Endothelial cell of umbilical vein (primary cell): ENCODE measurements around the gene AQP10. TPM values are rescaled to one million over a fixed set of nuclear protein-coding genes. Genes with fewer than 3 reads are reported as not detected.
"Not testable (repeated sequence)": the region's sequence is repeated elsewhere in the genome, so short reads cannot be mapped to it uniquely, and the experiment has no call there.

Experiments used
- BruUV-seq: library from RNA; stranded (reverse); fragments of 400-500 nt; replicated peaks from 2 replicates; lab custom pipeline; 2021; lab: Mats Ljungman, UMichigan
- CTCF ChIA-PET: fragments of 300-600, 350-600 bp; sonication (Branson Sonifier 250); formaldehyde crosslinking; loops from one replicate; lab custom pipeline; 2021; ENCODE audit warnings: antibody characterized with exemption, inconsistent platforms; lab: Charles Lee
- POLR2A ChIA-PET: fragments of 300-600, 350-600 bp; sonication (Branson Sonifier 250); formaldehyde crosslinking; loops from one replicate; lab custom pipeline; 2021; ENCODE audit warnings: antibody characterized with exemption, inconsistent platforms; lab: Charles Lee
- DNase-seq: peaks from one replicate; pipeline ENCODE4 v3.0.0-alpha.2; 2011; ENCODE audit warnings: low read depth, low spot score
- FAIRE-seq: peaks from 2 replicates; lab custom pipeline; 2011; peaks lifted over from hg19 to GRCh38; lab: Jason Lieb, UNC
- H2AFZ ChIP-seq: 2 replicates; pipeline ENCODE4 v1.6.0; 2012; ENCODE audit warnings: low read depth, low read length, control low read depth, inconsistent platforms
- H3K27ac ChIP-seq: 2 replicates; pipeline ENCODE4 v1.5.1; 2011; ENCODE audit warnings: low read depth, mild to moderate bottlenecking, control low read depth, low read length, moderate library complexity; ENCODE audit not compliant: insufficient read depth
- H3K27me3 ChIP-seq, 2 experiments: 2 replicates each; pipeline versions ENCODE4 v1.6.0 to v1.6.1; 2011; ENCODE audit warnings: low read length in 2 of 2, mixed read lengths in 1 of 2; ENCODE audit not compliant: control insufficient read depth in 2 of 2, insufficient read depth in 2 of 2
- H3K36me3 ChIP-seq, 2 experiments: 2 replicates in 1 of 2; 3 replicates in 1 of 2; pipeline ENCODE4 v1.5.1; 2011; ENCODE audit warnings: low read length in 2 of 2, mild to moderate bottlenecking in 1 of 2, moderate library complexity in 1 of 2; ENCODE audit not compliant: control insufficient read depth in 2 of 2, insufficient read depth in 2 of 2; ENCODE audit errors: extremely low read depth in 1 of 2
- H3K4me1 ChIP-seq: 3 replicates; pipeline ENCODE4 v1.5.1; 2011; ENCODE audit warnings: mild to moderate bottlenecking, low read length; ENCODE audit not compliant: control insufficient read depth, insufficient read depth; ENCODE audit errors: extremely low read depth
- H3K4me2 ChIP-seq: 2 replicates; pipeline ENCODE4 v1.6.1; 2011; ENCODE audit warnings: low read length, control low read depth, mixed read lengths; ENCODE audit not compliant: insufficient read depth
- H3K4me3 ChIP-seq, 3 experiments: fragments of 200-600 bp in 1 of 3; sonication (generic), shearing (Covaris generic) in 1 of 3; replicated peaks in 1 of 3; 2 replicates each; pipeline ENCODE4 v1.5.1; 2011 to 2016; ENCODE audit warnings: control low read depth in 3 of 3, low read length in 3 of 3, mild to moderate bottlenecking in 2 of 3, inconsistent platforms in 1 of 3, low read depth in 1 of 3, moderate library complexity in 1 of 3; ENCODE audit not compliant: insufficient read depth in 1 of 3
- H3K79me2 ChIP-seq: 2 replicates; pipeline ENCODE4 v1.6.0; 2012; ENCODE audit warnings: low read length, inconsistent platforms; ENCODE audit not compliant: control insufficient read depth, insufficient read depth
- H3K9ac ChIP-seq: replicated peaks from 2 replicates; pipeline ENCODE3; 2011; ENCODE audit warnings: low read length, control low read depth; ENCODE audit not compliant: insufficient read depth; ENCODE audit errors: extremely low read depth
- H3K9me1 ChIP-seq: replicated peaks from 3 replicates; pipeline ENCODE4 v1.6.0; 2011; ENCODE audit warnings: mild to moderate bottlenecking, low read length; ENCODE audit not compliant: control insufficient read depth, insufficient read depth; ENCODE audit errors: extremely low read depth
- H3K9me3 ChIP-seq: replicated peaks from 2 replicates; pipeline ENCODE4 v1.5.1; 2012; ENCODE audit warnings: low read length, inconsistent platforms; ENCODE audit not compliant: control insufficient read depth, insufficient read depth
- H4K20me1 ChIP-seq: replicated peaks from 2 replicates; pipeline ENCODE3; 2011; ENCODE audit warnings: mild to moderate bottlenecking, low read length; ENCODE audit not compliant: control insufficient read depth, insufficient read depth; ENCODE audit errors: extremely low read depth
- EZH2 ChIP-seq: IDR thresholded peaks from 2 replicates; pipeline ENCODE4 v1.6.1; 2012; ENCODE audit warnings: borderline replicate concordance, low read depth, mild to moderate bottlenecking, moderate library complexity, low read length, inconsistent platforms; ENCODE audit not compliant: severe bottlenecking
- FOS ChIP-seq: IDR thresholded peaks from 2 replicates; pipeline ENCODE4 v1.6.1; 2011; ENCODE audit warnings: mild to moderate bottlenecking, low read length, moderate library complexity, borderline replicate concordance; ENCODE audit not compliant: insufficient read depth
- GATA2 ChIP-seq: IDR thresholded peaks from 2 replicates; pipeline ENCODE4 v1.7.0; 2011; ENCODE audit warnings: low read depth, mild to moderate bottlenecking, moderate library complexity, mixed read lengths, low read length; ENCODE audit not compliant: insufficient read length, insufficient read depth
- JUN ChIP-seq: IDR thresholded peaks from 2 replicates; pipeline ENCODE4 v1.6.1; 2011; ENCODE audit warnings: borderline replicate concordance, low read depth; ENCODE audit not compliant: insufficient read length, insufficient read depth
- MYC ChIP-seq: IDR thresholded peaks from one replicate; pipeline ENCODE4 v1.6.1; 2011; ENCODE audit warnings: mild to moderate bottlenecking, low read depth, low read length
- POLR2A ChIP-seq: IDR thresholded peaks from 2 replicates; pipeline ENCODE4 v1.6.1; 2012; ENCODE audit warnings: low read depth, mild to moderate bottlenecking, control low read depth, low read length
- POLR2AphosphoS5 ChIP-seq: IDR thresholded peaks from 2 replicates; pipeline ENCODE4 v1.6.1; 2012; ENCODE audit warnings: low read depth, mild to moderate bottlenecking, control low read depth, low read length, moderate library complexity; ENCODE audit not compliant: insufficient read depth
- dilution Hi-C: fragments of 300-500 bp; cut with MboI; formaldehyde crosslinking; loops from one replicate; pipeline ENCODE4 v1.15.0; 2019; ENCODE audit warnings: low sequenced_read_pairs; ENCODE audit not compliant: extremely low pct_ligation_motif_present
- intact Hi-C: fragments of 100-400 bp; cut with micrococcal nuclease; formaldehyde crosslinking; loops from one replicate; pipeline ENCODE4 v1.10.0; 2022
- polyA plus RNA-seq, 4 experiments: library from polyadenylated mRNA; depleted of rRNA in 3 of 4; stranded (reverse) in 3 of 4; unstranded in 1 of 4; fragments of >200 nt; gene quantifications; 2 replicates each; pipeline versions ENCODE4 v1.2.1 to v1.2.3, GENCODE V29; 2011 to 2012; ENCODE audit warnings: missing spikeins in 1 of 4
- total RNA-seq: library from RNA; stranded (reverse); gene quantifications from 2 replicates; pipeline ENCODE4 v1.2.3, GENCODE V29; 2021
- TF ChIP-seq, protein P1 (sequence below): IDR thresholded peaks from 2 replicates; pipeline ENCODE4 v1.6.1; 2011; ENCODE audit not compliant: insufficient read depth, insufficient read length
- TF ChIP-seq, protein P2 (sequence below), 2 donors: IDR thresholded peaks; 1 replicate in 1 of 2; 2 replicates in 1 of 2; pipeline ENCODE4 v1.5.1; 2011; ENCODE audit warnings: low read length in 2 of 2, mild to moderate bottlenecking in 2 of 2, moderate library complexity in 2 of 2, control low read depth in 1 of 2, inconsistent platforms in 1 of 2, low read depth in 1 of 2; ENCODE audit not compliant: insufficient read depth in 1 of 2; ENCODE audit errors: extremely low read depth in 1 of 2

AQP10 gene
- total and polyA plus RNA-seq, 2 donors (not counting 3 experiments of a cell fraction or from before 2014, with no cell fraction given), result not detected

- dilution Hi-C loops, H3K27ac ChIP-seq, intact Hi-C loops, H3K79me2 ChIP-seq, POLR2A ChIA-PET, H3K27me3 ChIP-seq, H3K4me2 ChIP-seq, H3K36me3 ChIP-seq, H3K4me3 ChIP-seq, DNase-seq, FAIRE-seq, H3K9me3 ChIP-seq, H3K4me1 ChIP-seq, H2AFZ ChIP-seq, H4K20me1 ChIP-seq, H3K9ac ChIP-seq, H3K9me1 ChIP-seq, BruUV-seq: not testable (repeated sequence)
- CTCF ChIA-PET, result interaction anchor here (0.7 to 1.9 kb wide), 3 partner anchors 8 to 23 kb away, joined by 4 to 6 read pairs (median 4); partner anchors contain the start of gene AQP10
Observed at GRCh38 chr1:154312229-154313065, 8.4 kb upstream of the AQP10 start.

- Histone ChIP-seq H3K79me2 (no peaks in the 10 kb centered on the region), H3K9ac (no peak overlapping the region), H3K27me3 (peaks cover 0 to 4% of the 10 kb centered on the region in 2 experiments), H3K9me3 (no peaks in the 10 kb centered on the region), H3K9me1 (no peaks in the 10 kb centered on the region), H3K4me1 (no peaks in the 10 kb centered on the region), H4K20me1 (no peaks in the 10 kb centered on the region), H3K36me3 (no peaks in the 10 kb centered on the region), H2AFZ (no peak overlapping the region), H3K4me3 (no peak overlapping the region), H3K27ac (no peak overlapping the region), H3K4me2 (no peak overlapping the region)
- no TSS peak for BruUV-seq
- ChIA-PET POLR2A (no interaction called here), CTCF (interaction anchor here (2.5 kb wide), 1 partner anchor 22 kb away, joined by 8 read pairs; no protein-coding TSS in a partner anchor)
- FAIRE-seq (no peak), DNase-seq (no peak)
- intact Hi-C loops (no loop called here), dilution Hi-C loops (no loop called here)
- TF ChIP-seq JUN (no peak), GATA2 (no peak), POLR2A (no peak), EZH2 (no peak), MYC (no peak), POLR2AphosphoS5 (no peak), FOS (no peak)
- TF ChIP-seq, protein P1, sequence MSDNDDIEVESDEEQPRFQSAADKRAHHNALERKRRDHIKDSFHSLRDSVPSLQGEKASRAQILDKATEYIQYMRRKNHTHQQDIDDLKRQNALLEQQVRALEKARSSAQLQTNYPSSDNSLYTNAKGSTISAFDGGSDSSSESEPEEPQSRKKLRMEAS, result no peak
- TF ChIP-seq, protein P2, sequence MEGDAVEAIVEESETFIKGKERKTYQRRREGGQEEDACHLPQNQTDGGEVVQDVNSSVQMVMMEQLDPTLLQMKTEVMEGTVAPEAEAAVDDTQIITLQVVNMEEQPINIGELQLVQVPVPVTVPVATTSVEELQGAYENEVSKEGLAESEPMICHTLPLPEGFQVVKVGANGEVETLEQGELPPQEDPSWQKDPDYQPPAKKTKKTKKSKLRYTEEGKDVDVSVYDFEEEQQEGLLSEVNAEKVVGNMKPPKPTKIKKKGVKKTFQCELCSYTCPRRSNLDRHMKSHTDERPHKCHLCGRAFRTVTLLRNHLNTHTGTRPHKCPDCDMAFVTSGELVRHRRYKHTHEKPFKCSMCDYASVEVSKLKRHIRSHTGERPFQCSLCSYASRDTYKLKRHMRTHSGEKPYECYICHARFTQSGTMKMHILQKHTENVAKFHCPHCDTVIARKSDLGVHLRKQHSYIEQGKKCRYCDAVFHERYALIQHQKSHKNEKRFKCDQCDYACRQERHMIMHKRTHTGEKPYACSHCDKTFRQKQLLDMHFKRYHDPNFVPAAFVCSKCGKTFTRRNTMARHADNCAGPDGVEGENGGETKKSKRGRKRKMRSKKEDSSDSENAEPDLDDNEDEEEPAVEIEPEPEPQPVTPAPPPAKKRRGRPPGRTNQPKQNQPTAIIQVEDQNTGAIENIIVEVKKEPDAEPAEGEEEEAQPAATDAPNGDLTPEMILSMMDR (IDR thresholded peaks at IDR 0.05; ENCODE audit: extremely low read depth in 1 of 2, insufficient read depth in 1 of 2, low read depth in 1 of 2, low read length in 2 of 2), result no peak
Observed at GRCh38 chr1:154313066-154313356, 7.9 kb upstream of the AQP10 start.
